ENCODE results near the gene GALNTL6.

The GALNTL6 gene

DNA sequence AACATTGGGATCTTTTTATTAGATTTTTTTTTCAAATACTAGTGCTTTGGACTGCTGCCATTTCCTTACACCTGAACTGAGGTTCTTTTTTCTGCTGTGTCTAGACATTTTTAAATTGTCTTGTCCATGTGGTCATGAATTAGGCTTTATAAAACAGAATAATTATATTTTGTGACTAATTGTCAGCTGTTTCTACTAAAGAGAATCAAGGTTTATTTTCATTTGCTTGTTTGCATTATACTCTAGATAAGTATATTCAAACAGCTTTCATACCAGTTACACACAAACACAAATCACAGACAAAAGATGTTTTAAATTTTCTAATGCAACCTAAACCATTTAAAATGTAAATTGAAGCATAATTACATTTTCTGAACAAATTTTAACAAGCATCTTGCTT, 194.7 kb downstream of the GALNTL6 start:
- no peak for DNase-seq (ENCODE audit: low read depth, low spot score)

DNA sequence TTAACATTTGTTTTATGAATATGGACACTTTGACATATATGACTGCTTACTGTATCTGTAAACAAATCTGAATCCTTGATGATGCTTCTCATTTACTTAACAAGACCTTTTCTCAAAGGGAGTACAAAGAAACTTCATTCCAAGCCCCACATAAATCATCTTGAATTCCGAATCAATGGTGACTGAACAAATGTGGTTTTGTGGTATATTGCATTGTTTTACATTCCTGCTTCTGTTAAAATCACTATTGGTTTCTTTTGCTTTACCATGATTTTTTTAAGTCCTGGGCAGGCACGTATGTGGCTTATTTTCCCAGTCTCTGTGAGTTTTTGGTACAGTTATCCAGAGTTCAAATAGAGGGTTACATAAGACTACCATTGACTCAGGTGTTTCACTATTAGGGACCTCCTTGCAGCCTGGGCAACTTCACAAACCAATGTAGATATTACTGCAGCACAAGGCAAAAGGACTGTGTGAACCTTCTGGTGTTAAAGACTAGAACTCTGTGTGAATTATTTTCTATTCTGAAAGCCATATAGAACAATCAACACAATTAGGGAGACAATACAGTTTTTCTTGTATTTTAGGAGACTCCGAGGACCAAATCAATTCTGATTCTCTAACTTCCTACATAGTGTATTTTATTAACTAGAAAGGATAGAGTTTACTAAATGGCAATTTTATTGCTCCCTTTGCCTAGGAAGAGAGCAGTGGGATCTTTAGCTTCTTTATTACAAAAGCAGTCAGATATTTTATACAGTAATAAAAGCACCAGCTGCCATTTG, 196.4 kb downstream of the GALNTL6 start:
- DNase-seq (ENCODE audit: low read depth, low spot score) = no peak

DNA sequence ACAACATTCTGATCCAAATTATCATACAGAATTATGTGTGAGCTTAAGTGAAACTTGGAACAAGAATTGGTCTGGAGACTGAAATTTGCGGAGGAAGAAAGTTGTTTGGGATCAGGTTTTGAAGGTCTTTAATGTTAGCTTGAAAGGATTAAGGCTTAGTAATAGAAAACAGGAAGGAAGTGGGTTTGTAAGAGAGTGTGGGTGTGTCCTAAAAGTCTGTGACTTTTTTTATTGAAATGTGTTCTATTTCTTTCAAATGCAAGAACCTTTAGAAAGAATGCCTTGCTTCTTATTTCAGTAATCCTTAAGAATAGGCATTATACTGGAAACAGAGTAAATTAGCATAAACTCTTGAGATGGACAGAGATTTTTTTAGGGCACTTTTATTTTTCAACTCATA, 198.0 kb downstream of the GALNTL6 start:
- no peak for DNase-seq (ENCODE audit: low read depth, low spot score)

DNA sequence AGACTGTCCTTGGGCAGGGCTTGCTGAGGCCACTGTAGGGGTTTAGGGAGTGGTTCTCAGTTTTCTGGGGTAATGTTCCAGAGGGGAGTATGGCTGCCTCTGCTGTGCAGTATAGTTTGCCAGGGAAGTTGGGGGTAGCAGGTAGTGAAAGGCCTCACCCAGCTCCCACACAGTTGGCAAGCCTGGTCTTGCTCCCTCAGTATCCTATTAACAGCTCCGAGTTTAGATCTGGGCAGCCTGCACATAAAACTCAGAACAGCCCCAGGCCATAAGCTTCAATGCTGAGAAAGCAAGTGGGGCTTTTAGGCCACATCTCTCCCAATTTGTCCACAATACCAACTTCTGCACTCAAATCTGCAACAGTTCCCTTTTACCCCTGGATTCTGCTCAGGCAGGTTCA, 205.2 kb downstream of the GALNTL6 start:
- no peak for DNase-seq (ENCODE audit: low read depth, low spot score)

DNA sequence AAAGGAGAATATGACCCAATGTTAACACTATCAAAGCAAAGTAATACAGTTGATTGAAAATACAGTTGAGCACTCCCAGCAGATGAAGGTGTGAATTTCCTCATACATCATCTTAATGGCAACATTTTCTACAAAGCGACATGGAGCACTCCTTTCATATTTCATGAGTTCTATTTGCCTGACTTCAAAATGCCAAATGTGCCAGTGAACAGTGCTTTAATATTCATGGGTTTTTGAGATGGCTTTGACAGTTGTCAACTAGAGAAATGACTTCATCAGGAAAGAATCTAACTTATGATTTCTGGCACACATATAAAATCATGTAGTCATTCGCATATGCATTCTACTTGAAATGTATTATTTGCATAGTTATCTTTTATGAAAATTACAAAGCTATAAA, 222.4 kb downstream of the GALNTL6 start:
- DNase-seq (ENCODE audit: low read depth, low spot score) = no peak

DNA sequence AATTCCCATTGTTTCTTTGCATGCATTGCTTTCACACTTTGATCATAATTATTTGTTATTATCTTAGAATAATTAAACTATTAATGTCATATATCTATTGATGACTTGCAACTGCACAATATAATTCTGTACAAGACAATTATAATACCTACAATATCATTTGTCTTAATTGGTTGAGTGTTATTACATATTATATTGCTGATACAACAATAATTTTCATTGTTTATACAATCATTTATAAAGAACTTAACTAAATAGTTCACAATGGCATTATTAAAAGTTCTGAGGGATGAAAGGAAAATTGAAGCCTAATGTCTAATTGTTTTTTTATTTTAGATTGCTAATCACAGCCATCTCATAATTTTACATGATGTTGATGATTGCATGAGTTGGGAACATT, 227.6 kb downstream of the GALNTL6 start:
- no peak for DNase-seq (ENCODE audit: low read depth, low spot score)

DNA sequence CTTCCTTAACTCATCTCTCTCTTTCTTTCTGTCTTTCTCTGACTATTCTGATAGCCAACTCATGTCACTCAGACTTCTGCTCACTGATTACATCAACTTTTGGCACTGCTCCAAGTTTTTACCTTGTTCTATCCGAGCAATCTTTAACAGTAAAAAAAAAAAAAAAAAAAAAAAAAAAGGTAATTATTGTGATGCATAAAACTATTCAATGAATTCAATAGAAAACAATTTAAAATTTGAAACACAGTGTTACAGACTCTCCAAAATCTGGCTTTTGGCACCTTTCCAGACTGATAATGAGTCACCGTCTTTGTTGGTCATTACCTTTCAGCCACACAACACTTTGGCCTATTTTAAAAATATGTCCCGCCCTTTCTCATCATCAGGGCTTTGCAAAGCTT, 229.5 kb downstream of the GALNTL6 start:
- no peak for DNase-seq (ENCODE audit: low read depth, low spot score)

DNA sequence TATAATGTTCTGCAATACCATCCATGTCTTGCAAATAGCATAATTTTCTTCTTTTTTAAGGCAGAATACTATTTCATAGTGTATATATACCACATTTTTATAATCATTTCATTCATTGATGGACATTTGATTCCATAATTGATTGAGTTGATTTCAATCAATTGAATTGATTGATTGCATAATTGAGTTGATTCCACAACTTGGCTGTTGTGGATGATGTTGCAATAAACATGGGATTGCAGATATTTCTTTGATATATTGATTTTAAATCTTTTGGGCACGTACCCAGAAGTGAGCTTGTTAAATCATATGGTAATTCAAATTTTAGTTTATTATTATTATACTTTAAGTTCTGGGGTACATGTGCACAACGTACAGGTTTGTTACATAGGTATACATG, 232.8 kb downstream of the GALNTL6 start:
- no peak for DNase-seq (ENCODE audit: low read depth, low spot score)

DNA sequence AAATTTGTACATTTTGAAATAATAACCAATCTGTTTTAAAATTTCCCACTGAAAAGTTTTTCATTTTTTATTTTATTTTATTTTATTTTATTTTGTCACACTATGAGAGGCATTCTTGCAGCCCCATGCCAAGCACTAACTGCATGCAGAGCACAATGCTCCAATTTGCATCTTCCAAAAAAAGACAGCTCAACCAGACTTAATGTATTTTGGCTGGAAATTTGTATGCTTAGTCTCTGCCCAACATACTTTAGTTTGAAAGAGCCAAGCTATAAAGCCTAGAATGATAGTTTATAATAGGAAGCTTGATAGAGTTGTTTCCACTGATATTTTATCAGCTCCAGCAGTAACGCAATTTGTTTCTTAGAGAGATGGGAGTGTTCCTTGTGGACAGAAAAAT, 235.5 kb downstream of the GALNTL6 start:
- DNase-seq (ENCODE audit: low read depth, low spot score) = no peak

DNA sequence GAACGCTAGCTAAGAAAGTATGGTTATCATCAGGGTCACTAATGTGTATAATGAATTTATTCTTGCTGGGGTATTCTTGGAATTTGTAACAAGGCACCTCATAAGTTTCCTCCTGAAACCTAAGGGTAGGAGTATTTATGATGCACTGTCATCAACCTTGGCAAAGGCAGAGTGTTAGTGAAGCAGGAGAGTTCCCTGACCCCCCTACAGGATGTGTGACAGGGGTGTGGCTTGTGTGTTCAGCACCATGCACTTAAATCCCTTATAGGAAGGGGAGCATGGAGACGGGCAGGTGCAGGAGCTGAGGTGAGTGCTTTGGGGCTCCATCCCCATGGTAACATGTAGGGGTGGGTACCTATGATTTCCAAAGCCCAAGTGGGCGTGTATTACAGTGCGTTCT, 237.7 kb downstream of the GALNTL6 start:
- no peak for DNase-seq (ENCODE audit: low read depth, low spot score)

DNA sequence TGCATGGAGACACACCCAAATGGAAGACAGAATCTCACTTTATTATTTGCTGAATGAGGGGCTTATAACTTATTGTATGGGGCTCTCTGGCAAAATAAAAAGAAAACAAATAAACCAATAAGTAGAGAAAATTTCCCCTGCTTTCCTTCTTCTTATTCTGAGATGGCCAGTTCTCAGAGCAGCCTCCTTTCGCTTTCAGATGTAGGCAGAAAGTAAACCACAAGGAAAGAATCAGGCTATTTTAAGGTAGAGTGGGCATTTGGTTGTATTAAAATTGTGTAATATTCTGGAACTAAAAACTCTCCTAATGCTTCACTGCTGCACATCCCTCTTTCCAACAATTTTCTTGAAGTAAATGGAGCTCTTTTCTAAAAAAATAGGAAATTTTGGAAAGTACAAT, 241.8 kb downstream of the GALNTL6 start:
- DNase-seq (ENCODE audit: low read depth, low spot score) = no peak

DNA sequence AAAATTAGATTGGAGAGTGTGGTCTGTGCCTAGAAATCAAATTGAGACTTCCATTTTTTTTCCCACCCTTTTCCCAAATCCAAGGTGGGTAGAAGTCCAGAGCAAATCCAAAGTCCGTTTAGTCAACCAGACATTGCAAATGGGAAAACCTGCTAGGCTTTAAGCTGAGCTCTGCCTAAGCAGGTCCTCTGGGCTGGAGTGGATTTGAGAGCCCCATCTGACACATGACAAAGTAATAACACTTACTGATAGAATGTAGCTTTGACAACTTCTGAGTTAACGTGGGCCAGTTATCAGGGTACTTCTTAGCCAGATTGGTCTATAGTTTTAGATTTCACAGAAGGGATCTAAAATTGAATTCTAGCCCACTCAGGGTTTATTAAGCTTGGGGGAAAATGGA, 242.3 kb downstream of the GALNTL6 start:
- DNase-seq (ENCODE audit: low read depth, low spot score) = no peak

DNA sequence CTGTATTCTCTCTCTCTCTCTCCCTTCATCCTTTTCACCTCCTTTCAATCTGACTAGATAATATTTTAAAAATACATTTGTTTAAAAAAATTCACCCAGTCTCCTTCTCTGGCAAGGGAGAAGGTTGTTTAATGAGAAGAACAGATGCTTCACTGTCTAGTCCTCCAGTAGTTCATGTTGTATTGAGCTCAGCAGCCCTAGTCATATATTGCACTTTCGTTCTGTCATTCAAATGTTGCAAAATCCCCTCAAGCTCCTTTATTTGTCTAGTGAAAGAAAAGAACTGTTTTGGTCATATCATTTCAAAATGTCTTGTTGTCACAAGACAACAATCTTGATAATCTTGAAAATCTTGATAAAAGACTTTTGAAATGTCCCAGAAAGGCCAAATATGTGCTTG, 248.0 kb downstream of the GALNTL6 start:
- DNase-seq (ENCODE audit: low read depth, low spot score) = no peak

DNA sequence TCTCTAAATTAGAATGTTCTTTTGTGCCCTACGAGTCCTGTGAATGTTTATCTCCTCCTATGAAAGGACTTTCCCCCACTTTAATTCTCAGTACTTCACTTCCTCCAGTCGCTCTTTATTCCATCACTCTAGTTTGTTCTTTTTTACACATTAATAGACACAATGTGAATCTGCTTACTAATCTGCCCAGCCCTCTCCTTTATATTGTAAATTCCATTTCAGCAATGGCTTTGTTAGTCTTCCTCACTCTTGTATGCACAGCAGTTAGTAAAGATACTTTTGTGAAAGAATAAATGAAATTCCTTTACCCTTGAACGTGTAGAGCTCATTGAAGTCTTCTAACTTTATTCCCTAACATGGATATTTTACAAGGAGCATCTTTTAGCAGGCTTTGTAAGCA, 255.3 kb downstream of the GALNTL6 start:
- DNase-seq (ENCODE audit: low read depth, low spot score) = no peak

DNA sequence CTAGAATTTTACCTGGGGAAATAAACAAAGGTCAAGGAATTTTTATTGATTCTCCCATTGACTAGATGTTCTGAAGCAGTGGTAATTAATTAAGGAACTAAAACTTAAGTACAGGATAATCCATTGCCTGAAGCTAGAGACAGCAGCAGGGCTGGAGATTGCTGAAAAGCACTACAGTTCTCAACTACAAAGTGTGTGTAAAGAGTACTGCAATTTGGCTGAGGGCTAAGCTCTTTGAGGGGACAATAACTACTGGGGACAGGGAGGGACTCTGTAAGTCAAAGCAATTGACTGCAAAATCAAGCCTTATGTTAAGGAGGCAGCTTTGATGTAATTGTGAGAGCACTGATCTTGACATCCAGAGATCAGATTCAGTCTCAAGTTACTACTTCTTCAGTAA, 260.4 kb downstream of the GALNTL6 start:
- DNase-seq (ENCODE audit: low read depth, low spot score) = peak; percentile 48

DNA sequence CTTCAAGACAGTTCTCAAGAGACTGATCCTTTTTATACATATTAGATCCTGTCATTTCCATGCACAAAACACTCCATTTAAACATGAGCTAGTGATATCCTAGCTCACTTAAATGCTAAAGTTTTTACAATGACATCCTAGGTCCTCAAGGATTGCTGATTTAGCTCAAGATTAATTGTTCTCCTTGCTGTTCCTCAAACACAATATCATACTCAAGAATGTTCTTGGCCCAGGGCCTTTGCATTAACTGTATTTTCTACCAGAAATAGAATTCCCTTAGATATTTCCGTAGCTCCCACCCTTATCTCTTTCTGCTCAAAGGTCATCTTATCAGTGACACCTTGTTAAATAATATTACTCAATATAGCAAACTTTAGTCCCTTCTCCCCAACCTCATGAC, 270.1 kb downstream of the GALNTL6 start:
- no peak for DNase-seq (ENCODE audit: low read depth, low spot score)

DNA sequence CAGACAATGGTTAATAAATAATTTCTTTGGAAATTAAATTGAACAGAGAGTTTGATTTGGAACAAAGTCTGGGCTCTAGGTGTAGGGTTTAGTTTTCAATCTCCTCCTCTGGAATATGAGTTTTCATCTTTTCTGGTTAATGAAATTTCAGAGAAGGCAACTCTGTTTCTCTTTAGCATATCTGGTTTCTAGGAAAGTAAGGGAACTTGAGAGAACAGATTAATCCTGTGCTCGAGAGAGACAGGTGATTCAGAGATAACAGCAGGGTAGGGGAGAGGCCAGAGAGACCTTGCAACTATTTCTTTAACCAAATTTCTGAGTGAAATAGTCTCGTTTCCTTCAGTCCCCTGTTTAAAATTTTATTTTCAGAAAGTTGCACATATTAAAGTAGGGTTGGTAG, 275.4 kb downstream of the GALNTL6 start:
- DNase-seq (ENCODE audit: low read depth, low spot score) = no peak

DNA sequence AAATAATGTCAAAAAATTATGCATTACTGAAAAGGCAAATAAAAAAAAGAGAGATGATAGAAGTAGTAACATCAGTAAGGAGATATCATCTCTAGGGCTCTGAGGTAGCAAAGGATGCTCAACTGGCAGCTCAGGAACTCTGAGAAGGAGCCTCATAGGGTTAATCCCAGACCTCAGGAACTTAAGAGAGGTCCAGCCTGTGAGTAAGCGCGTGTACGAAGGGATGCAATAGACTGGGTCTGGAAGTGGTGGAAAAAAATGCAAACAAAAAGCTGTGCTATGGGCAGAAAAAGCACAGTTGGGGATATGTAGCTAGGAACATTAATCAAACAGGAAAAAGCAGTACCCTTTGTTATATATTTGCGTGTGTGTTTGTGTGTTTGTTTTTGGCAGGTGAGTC, 282.0 kb downstream of the GALNTL6 start:
- no peak for DNase-seq (ENCODE audit: low read depth, low spot score)

DNA sequence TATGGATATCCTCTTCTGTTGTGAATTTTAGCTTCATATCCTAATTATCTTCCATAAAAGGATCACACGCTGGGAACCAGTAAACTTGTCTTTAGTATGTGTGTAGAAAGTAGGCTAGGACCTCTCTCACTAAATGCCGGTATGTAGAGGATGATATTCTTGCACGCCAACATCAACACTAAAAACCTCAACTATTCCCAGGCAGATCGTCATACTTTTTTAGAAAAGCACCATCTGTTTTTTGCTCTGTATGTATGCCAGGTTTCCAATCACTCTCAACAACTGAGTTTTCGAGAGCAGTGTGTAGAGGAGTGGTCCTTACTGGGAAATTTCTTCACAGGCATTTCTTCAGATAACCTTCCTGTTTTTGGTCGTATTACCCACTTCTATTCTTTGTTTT, 283.6 kb downstream of the GALNTL6 start:
- DNase-seq (ENCODE audit: low read depth, low spot score) = no peak

DNA sequence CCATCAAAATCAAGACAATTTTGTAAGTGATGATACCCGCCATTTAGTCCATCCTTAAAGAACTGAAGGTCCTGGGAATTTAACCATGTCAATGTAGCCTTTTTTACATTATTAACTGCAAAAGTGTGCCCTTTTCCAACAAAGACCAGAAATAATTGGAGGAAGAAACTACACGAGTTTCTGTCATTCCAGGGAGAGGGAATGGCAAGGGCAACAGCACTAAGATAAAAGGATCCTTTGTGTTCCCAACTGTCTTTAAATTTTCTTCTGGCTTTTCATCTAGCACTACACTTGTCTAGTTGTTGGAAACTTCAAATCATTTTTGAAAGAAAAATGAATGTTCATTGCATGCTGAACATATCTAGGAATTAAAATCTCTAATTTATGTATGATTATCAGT, 286.2 kb downstream of the GALNTL6 start:
- no peak for DNase-seq (ENCODE audit: low read depth, low spot score)

DNA sequence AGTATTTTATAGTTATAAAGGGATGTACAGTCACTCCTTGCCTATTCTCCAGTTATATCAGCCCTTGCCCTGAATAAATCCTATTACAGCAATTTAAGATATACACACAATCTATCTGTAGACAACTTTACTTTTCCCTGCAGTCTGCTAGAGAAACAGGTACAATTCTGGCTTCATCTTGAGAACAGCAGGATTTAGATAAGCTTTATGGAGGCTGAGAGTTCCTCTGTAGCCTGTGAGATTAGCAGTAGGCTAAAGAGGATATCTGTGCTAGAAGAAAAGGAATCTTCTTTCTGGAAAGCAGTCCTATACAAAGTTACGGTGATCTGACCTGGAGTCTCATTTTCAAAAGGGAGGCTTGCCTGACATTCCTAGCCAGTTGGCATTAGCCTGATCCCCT, 290.3 kb downstream of the GALNTL6 start:
- no peak for DNase-seq (ENCODE audit: low read depth, low spot score)

DNA sequence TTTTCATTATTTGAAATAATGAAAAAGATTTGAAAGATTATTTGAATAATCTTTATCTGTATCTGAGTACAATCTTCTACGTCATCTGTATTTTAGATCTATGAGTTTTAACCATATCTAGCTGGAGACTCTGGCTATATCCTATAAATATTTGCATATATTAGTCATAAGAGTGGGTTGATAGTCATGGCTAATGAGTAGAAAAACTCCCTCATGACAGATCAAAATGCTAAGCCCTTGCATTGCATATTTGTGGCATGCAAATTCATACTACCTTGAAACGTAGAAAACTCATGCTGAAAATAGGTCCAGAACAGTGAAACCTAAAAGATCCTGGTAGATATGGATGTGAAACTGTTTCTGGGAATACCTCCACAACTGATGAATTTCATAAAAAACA, 291.3 kb downstream of the GALNTL6 start:
- DNase-seq (ENCODE audit: low read depth, low spot score) = no peak

DNA sequence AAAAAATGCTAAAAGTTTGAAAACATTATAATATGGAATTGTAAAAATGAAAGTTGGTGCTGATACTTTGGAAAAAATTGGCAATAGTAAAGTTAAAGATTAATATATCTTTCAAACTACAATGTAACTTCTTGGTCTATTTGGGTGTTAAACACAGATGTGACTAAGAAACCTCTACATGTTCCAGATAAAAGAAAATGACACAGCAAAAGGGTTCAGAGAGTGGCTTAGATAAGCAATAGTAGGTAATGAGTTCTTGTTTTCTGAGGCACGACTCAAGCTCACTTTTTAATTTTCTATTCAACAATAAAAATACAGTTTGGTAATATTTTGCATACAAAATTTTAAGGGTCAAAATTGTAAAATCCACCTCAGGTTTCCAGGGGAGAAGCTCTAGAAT, 292.7 kb downstream of the GALNTL6 start:
- no peak for DNase-seq (ENCODE audit: low read depth, low spot score)

DNA sequence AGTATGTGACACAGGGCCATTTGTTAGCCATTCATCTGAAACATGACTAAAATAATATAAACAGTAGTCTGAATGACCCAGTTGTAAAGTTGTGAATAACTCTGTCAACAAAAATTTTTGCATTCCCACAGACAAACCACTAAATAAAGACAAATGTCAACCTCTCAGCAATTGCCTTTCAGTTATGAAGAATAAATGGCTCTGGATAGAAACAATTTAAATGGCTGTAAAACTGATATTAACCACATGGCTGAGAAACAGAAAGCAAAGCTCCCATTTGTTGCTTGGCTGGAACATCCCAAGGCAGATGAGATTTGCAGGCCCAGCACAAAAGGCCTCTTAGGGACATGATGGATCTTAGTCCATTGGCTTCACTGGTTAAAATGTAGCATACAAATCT, 296.3 kb downstream of the GALNTL6 start:
- DNase-seq (ENCODE audit: low read depth, low spot score) = no peak

Data from ELF-1 (cell line).